ENCODE data around the gene BCL2L1. TPM values are rescaled to one million over a fixed set of nuclear protein-coding genes. Genes with fewer than 3 reads are reported as not detected.

Gene BCL2L1
- total and polyA plus RNA-seq, 10 of the 15 experiments (the other 5 are each of a cell fraction or from before 2014, with no cell fraction given) = 0.63 to 67.7 (median 43.6) TPM

DNA sequence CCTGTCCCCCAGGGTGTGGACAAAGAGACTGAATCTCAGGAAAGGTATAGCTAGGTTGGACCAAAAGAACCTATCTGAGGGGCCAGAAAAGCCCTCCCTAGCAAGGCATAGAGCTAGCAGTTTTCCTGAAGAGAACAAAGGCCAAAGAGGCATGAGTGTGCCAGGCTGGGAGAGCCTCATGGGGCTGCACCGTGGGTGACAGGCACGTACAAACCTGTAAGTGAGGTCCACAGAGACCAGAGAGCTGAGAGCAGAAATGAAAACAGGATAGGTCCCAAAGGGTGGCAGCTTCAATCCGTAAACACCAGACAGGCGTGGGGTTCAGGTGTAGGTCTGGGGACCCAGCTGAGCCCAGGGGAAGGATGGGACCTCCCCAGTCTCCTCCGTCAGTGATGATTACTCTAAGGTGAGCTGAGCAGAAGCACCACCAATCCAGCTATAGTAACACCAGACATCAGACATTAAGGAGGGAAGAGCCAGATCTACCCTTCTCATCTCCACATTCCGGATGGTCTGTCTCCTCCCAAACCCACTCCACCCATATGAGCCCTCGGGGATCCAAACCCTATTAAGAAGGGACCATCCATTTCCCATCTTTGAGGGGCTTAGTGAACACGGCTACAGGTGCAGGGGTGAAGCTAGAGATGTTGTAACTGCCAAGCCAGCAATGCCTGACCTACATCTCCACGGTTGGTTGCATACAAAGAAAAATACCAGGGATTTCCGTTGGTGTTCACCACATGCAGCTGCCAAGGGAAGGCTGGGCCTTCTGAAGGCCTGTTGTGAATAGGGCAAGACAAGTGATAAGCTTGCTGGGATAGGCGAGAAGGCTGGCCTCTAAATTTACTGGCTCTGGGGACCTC is 38.3 kb downstream of the BCL2L1 start:
- peak overlapping the region; percentile 81 for H3K4me2 ChIP-seq (ENCODE audit: control insufficient read depth, insufficient read depth)
- peak overlapping the region; percentile 44; the same call in 1 of the 2 replicates for H3K4me3 ChIP-seq
- 29% methylated on average over 11 of the region's 11 CpGs for WGBS (ENCODE audit: insufficient coverage, insufficient replicate concordance, low lambda C conversion rate, missing lambda C conversion rate)
- in situ Hi-C loops (cut with MboI) = no loop called here
- peaks cover 26% of the 10 kb centered on the region for H3K4me1 ChIP-seq (ENCODE audit: control insufficient read depth, insufficient read depth, low read length)
- RAD21 ChIA-PET (ENCODE audit: unreplicated experiment) = interaction anchor here (0.9 to 4.5 kb wide), 14 partner anchors 9 to 71 kb away, joined by 3 to 63 read pairs (median 6); partner anchors contain the start of gene BCL2L1
- CTCF ChIA-PET = interaction anchor here (0.7 to 7.8 kb wide), 14 partner anchors 9 to 111 kb away, joined by 3 to 141 read pairs (median 4); partner anchors contain the start of gene BCL2L1
- SMC1A ChIA-PET (ENCODE audit: uncharacterized antibody, unreplicated experiment) = interaction anchor here (1.0 to 5.9 kb wide), 14 partner anchors 9 to 601 kb away, joined by 3 to 146 read pairs (median 8); partner anchors contain the start of gene BCL2L1
- POLR2A ChIA-PET = interaction anchor here (0.6 to 3.3 kb wide), 13 partner anchors 9 to 64 kb away, joined by 3 to 36 read pairs (median 7); no protein-coding TSS in a partner anchor
- FAIRE-seq (no peak), ATAC-seq (peak; percentile 82), DNase-seq (ENCODE audit: low read depth, low spot score) (no peak)
- peak overlapping the region; percentile 35 for H3K27ac ChIP-seq (ENCODE audit: control insufficient read depth, insufficient read depth)
- H3K79me2 ChIP-seq (ENCODE audit: control insufficient read depth, insufficient read depth, low read length) = peaks cover 29% of the 10 kb centered on the region
- H3K27me3 ChIP-seq (replicated peaks in 1 of 2; ENCODE audit: control insufficient read depth in 2 of 2, insufficient read depth in 2 of 2, low read length in 1 of 2) = no peaks in the 10 kb centered on the region
- peak overlapping the region; percentile 16; the same call in 1 of the 2 replicates for H2AFZ ChIP-seq (ENCODE audit: control insufficient read depth, low read depth, low read length)
- H3K9me3 ChIP-seq (replicated peaks; ENCODE audit: control insufficient read depth, insufficient read depth, low read length) = no peaks in the 10 kb centered on the region
- H4K20me1 ChIP-seq (ENCODE audit: control insufficient read depth, insufficient read depth) = no peaks in the 10 kb centered on the region
- peak overlapping the region; percentile 32; the same call in 1 of the 2 replicates for H3K9ac ChIP-seq (ENCODE audit: control insufficient read depth, insufficient read depth, low read length)
- intact Hi-C loops (cut with micrococcal nuclease; ENCODE audit: unreplicated experiment) = loop anchor here (2.0 kb wide), 1 partner anchor 38 kb away; the partner anchor contains the start of gene BCL2L1
- BruUV-seq (replicated peaks) = no TSS peak
- H3K36me3 ChIP-seq (ENCODE audit: control insufficient read depth in 2 of 2, insufficient read depth in 2 of 2, low read length in 1 of 2) = peaks cover 5 to 16% of the 10 kb centered on the region in 2 experiments
- TF ChIP-seq MYB (IDR thresholded peaks at IDR 0.05; ENCODE audit: borderline replicate concordance, low read depth, low read length) (no peak), TCF12 (IDR thresholded peaks at IDR 0.05; ENCODE audit: low read depth, low read length) (peak; percentile 58; the same call in 1 of the 2 replicates), ZNF217 (IDR thresholded peaks at IDR 0.05) (no peak), IKZF1 (conservative IDR thresholded peaks at IDR 0.05) (peak; percentile 41; the same call in 1 of the 2 replicates), CHD4 (IDR thresholded peaks at IDR 0.05) (no peak), ZNF24 (IDR thresholded peaks at IDR 0.05) (no peak), EGR1 (IDR thresholded peaks at IDR 0.05; ENCODE audit: borderline replicate concordance in 1 of 2, low read depth in 2 of 2, low read length in 2 of 2) (no peak), KLF5 (IDR thresholded peaks at IDR 0.05; ENCODE audit: partially characterized antibody) (no peak), RUNX3 (IDR thresholded peaks at IDR 0.05; ENCODE audit: low read length) (peak; percentile 71), IKZF2 (IDR thresholded peaks at IDR 0.05) (0 out of 4 replicates have a peak, but pooled peaks of 1 of the 2 experiments have one; percentile 19), LARP7 (IDR thresholded peaks at IDR 0.05) (no peak), CREM (IDR thresholded peaks at IDR 0.05; ENCODE audit: low read depth) (no peak), WRNIP1 (IDR thresholded peaks at IDR 0.05; ENCODE audit: borderline replicate concordance, low read depth, low read length) (no peak), ASH2L (IDR thresholded peaks at IDR 0.05; ENCODE audit: borderline replicate concordance, low read depth) (no peak)
- TF ChIP-seq, protein P1, sequence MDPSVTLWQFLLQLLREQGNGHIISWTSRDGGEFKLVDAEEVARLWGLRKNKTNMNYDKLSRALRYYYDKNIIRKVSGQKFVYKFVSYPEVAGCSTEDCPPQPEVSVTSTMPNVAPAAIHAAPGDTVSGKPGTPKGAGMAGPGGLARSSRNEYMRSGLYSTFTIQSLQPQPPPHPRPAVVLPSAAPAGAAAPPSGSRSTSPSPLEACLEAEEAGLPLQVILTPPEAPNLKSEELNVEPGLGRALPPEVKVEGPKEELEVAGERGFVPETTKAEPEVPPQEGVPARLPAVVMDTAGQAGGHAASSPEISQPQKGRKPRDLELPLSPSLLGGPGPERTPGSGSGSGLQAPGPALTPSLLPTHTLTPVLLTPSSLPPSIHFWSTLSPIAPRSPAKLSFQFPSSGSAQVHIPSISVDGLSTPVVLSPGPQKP (IDR thresholded peaks at IDR 0.05; ENCODE audit: low read depth, low read length) = no peak
- TF ChIP-seq, protein P2, sequence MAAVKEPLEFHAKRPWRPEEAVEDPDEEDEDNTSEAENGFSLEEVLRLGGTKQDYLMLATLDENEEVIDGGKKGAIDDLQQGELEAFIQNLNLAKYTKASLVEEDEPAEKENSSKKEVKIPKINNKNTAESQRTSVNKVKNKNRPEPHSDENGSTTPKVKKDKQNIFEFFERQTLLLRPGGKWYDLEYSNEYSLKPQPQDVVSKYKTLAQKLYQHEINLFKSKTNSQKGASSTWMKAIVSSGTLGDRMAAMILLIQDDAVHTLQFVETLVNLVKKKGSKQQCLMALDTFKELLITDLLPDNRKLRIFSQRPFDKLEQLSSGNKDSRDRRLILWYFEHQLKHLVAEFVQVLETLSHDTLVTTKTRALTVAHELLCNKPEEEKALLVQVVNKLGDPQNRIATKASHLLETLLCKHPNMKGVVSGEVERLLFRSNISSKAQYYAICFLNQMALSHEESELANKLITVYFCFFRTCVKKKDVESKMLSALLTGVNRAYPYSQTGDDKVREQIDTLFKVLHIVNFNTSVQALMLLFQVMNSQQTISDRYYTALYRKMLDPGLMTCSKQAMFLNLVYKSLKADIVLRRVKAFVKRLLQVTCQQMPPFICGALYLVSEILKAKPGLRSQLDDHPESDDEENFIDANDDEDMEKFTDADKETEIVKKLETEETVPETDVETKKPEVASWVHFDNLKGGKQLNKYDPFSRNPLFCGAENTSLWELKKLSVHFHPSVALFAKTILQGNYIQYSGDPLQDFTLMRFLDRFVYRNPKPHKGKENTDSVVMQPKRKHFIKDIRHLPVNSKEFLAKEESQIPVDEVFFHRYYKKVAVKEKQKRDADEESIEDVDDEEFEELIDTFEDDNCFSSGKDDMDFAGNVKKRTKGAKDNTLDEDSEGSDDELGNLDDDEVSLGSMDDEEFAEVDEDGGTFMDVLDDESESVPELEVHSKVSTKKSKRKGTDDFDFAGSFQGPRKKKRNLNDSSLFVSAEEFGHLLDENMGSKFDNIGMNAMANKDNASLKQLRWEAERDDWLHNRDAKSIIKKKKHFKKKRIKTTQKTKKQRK (IDR thresholded peaks at IDR 0.05; ENCODE audit: low read depth, low read length) = no peak
- TF ChIP-seq, protein P3, sequence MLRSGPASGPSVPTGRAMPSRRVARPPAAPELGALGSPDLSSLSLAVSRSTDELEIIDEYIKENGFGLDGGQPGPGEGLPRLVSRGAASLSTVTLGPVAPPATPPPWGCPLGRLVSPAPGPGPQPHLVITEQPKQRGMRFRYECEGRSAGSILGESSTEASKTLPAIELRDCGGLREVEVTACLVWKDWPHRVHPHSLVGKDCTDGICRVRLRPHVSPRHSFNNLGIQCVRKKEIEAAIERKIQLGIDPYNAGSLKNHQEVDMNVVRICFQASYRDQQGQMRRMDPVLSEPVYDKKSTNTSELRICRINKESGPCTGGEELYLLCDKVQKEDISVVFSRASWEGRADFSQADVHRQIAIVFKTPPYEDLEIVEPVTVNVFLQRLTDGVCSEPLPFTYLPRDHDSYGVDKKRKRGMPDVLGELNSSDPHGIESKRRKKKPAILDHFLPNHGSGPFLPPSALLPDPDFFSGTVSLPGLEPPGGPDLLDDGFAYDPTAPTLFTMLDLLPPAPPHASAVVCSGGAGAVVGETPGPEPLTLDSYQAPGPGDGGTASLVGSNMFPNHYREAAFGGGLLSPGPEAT (IDR thresholded peaks at IDR 0.05; ENCODE audit: low read depth) = no peak
